Epithelial cell of esophagus (primary cell): Measurements from ENCODE around the gene ENTPD1.
A peak's percentile ranks its signal among the peaks of the same experiment; 100 is the strongest.
"Not testable (repeated sequence)": the region's sequence is repeated elsewhere in the genome, so short reads cannot be mapped to it uniquely, and the experiment has no call there.

Experiments
- DNase-seq: peaks from one replicate; pipeline ENCODE4 v3.0.0; 2010; ENCODE audit warnings: low read depth
- H3K4me3 ChIP-seq: 2 replicates; pipeline ENCODE4 v1.5.1; 2011; ENCODE audit warnings: mild to moderate bottlenecking, low read length, control low read depth
- TF ChIP-seq, protein P1 (sequence below): IDR thresholded peaks from 2 replicates; pipeline ENCODE4 v1.5.1; 2011; ENCODE audit warnings: low read depth, mild to moderate bottlenecking, low read length, control low read depth, inconsistent platforms; ENCODE audit not compliant: insufficient read depth; ENCODE audit errors: missing control alignments

Gene ENTPD1

DNA sequence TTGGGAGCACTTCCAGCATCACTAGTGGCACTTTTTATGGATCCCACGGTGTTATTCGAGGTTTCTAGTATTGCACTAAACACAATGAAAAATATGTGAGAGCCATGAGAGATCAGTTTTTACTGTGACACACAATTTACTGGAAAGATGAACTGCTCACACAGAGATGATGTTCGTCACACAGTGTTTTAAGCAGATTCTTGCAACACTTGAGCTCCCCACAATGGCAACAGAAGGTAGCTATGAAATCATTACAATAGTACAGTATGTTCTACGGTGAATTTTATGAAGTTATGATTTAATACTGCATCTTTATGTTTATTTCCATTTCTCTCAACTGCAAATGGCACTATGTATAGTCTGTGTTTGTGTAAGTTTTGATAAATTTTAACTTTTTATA, 27.4 kb upstream of the ENTPD1 start:
- TF ChIP-seq, protein P1, sequence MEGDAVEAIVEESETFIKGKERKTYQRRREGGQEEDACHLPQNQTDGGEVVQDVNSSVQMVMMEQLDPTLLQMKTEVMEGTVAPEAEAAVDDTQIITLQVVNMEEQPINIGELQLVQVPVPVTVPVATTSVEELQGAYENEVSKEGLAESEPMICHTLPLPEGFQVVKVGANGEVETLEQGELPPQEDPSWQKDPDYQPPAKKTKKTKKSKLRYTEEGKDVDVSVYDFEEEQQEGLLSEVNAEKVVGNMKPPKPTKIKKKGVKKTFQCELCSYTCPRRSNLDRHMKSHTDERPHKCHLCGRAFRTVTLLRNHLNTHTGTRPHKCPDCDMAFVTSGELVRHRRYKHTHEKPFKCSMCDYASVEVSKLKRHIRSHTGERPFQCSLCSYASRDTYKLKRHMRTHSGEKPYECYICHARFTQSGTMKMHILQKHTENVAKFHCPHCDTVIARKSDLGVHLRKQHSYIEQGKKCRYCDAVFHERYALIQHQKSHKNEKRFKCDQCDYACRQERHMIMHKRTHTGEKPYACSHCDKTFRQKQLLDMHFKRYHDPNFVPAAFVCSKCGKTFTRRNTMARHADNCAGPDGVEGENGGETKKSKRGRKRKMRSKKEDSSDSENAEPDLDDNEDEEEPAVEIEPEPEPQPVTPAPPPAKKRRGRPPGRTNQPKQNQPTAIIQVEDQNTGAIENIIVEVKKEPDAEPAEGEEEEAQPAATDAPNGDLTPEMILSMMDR, result no peak
- DNase-seq, result peak; percentile 9
- H3K4me3 ChIP-seq, result no peak overlapping the region

DNA sequence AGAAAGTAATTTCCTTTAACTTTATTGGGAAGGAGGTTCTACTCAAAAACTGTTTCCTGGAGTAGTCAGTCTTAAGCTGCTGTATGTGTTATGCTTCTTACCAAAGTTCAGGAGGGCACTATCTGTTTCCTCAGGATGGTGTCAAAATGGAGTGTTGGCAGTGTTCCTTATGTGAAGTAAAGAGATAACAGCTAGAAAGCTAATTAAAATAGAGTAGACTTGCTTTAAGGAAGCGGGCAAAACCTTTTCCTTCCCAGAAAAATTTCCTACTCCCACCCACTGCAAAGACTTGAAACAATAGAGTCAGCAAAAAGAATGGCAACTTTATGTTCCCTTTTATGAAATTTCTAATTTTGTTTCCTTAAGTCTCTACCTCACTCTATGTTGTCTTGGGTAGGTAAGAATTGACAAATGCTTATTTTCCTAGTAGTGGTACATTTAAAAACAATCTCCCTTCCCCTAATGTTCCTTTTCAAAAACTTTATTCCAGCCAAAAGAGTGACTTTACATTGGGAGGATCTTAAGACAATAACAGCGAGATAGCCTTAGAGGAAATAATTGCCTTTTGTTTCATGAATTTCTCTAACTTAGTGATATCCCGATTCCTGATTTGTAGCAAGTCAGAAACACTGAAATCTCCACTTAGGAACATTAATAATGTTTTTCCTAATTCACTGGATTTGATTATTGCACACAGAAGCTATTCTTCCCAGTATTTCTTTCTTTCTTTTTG, 26.5 kb upstream of the ENTPD1 start:
- no peak overlapping the region for H3K4me3 ChIP-seq
- no peak for DNase-seq
- TF ChIP-seq, protein P1, result no peak

DNA sequence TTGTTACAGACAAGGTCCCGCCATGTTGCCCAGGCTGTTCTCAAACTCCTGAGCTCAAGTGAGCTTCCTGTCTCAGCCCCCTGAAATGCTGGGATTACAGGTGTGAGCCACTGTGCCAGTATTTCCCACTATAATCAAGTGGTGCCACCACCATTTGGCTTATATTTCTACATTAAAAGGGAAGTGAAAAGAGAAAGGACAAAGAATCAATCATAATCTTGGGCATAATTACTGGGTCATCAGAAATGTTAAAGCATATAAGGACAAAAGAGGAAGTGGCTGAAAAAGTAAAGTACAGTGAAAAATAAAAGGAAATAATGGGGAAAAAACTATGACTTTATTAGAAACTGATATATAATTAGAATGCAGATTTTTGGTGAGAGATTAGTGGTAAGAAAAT, 25.7 kb upstream of the ENTPD1 start:
- DNase-seq, result no peak
- TF ChIP-seq, protein P1, result no peak
- no peak overlapping the region for H3K4me3 ChIP-seq

DNA sequence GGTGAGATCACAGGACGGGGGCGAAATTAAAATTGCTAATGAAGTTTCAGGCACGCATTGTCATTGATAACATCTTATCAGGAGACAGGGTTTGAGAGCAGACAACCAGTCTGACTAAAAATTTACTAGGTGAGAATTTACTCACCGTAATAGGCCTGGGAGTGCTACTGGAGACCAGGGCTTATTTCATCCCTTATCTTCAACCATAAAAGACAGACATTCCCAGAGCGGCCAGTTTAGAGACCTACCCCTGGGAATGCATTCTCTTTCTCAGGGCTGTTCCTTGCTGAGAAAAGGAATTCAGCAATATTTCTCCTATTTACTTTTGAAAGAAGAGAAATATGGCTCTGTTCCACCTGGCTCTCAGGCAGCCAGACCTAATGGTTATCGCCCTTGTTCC, 23.1 kb upstream of the ENTPD1 start:
- DNase-seq, H3K4me3 ChIP-seq: not testable (repeated sequence)

DNA sequence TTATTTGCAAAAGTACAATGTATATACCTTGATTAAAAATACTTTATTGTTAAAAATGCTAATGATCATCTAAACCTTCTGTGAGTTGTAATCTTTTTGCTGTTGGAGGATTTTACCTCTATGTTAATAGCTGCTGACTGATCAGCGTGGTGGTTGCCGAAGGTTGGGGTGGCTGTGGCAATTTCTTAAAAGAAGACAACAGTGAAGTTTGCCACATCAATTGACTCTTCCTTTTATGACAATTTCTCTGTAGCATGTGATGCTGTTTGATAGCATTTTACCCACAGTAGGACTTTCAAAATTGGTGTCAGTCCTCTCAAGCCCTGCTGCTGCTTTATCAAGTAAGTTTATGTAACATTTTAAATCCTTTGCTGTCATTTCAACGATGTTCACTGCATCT, 16.9 kb upstream of the ENTPD1 start:
- TF ChIP-seq, protein P1, result no peak
- DNase-seq, result no peak
- H3K4me3 ChIP-seq, result no peak overlapping the region

DNA sequence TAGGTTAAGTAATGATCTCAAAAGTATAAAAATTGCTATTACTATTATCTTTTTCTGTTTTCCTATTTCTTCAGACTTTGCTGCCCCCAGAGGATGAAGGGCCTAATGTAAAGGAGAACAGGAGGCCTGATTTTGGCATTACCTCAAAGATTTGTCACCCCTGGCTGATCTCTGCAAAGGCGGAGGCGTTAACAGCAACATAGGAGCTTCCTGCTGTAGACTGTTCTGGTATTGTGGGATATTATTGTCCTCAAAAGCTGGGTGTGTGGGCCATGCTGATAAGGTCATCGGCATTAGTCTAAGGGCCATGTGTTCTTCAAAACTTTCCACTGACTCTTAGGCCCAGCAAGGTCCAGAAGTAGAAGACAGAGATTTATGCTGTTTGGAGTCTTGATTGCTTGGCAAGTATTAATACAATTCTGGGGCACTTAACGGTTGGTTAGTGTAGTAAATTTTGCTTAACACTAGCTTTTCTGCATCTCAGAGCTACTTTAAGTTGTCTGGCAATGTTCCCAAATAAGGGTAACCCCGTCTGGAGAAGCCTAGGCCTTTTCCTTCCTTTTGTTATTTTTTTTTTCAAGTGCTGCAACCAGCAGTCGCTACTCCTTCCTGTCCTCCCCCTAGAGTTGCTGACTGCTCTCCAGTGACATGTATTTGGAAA, 14.0 kb upstream of the ENTPD1 start:
- H3K4me3 ChIP-seq, result no peak overlapping the region
- TF ChIP-seq, protein P1, result no peak
- DNase-seq, result no peak

DNA sequence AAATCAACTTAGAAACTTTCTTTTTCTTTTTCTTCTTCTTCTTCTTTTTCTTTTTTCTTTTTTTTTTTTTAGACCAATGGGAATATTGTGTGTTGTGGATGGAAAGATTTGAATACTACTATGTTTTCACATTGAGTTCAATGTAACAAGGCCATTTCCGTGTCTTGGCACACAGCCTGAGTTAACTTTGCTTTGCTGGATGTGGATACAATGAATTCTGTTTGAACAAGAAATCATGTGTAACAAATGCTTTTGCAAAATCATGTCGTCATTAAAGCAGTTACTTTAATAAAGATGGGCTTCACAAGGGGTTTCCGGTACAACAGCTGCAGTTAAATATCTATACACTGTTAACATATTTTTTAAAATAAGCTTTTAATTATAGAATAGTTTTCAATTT, 13.5 kb upstream of the ENTPD1 start:
- TF ChIP-seq, protein P1, result no peak
- DNase-seq, result no peak

More for the DNA sequence above, 13.5 kb upstream of the ENTPD1 start:
- no peak overlapping the region for H3K4me3 ChIP-seq
